ENCODE measurements around the gene CTXN1. TPM values are rescaled to one million over a fixed set of nuclear protein-coding genes. Genes with fewer than 3 reads are reported as not detected.

CTXN1 gene
- total RNA-seq, 4 donors from 2014 or later = 1.4 to 3.0 (median 2.0) TPM

GRCh38 chr19:7970716-7971448, 44.9 kb upstream of the CTXN1 start:
- Histone ChIP-seq H3K9me3 (no peaks in the 10 kb centered on the region), H3K27ac (no peak overlapping the region), H3K36me3 (peaks cover 28 to 41% of the 10 kb centered on the region in 2 donors), H3K27me3 (no peaks in the 10 kb centered on the region), H3K4me3 (replicated peaks in 1 of 3) (no peak overlapping the region), H3K4me1 (peaks cover 0 to 4% of the 10 kb centered on the region in 2 donors)
- 74 to 76% methylated on average over 9 to 12 of the region's 12 CpGs for WGBS, 2 donors
- intact Hi-C loops (cut with DNase I) = no loop called here
- TF ChIP-seq CTCF (IDR thresholded peaks at IDR 0.05) (peak in 5 of 6 experiments; percentile 23 to 79 (median 48)), POLR2A (IDR thresholded peaks at IDR 0.05) (no peak)
- DNase-seq = peak; percentile 17 to 32

- peaks cover 28 to 49% of the 10 kb centered on the region in 2 donors for H3K36me3 ChIP-seq
- H3K4me1 ChIP-seq = no peaks in the 10 kb centered on the region
- TF ChIP-seq POLR2A (IDR thresholded peaks at IDR 0.05) = no peak
- WGBS, 2 donors = 92 to 95% methylated on average over 11 of the region's 11 CpGs
- intact Hi-C loops (cut with DNase I) = no loop called here
- no peak for DNase-seq
- no peak overlapping the region for H3K27ac ChIP-seq
- no peak overlapping the region for H3K4me3 ChIP-seq (replicated peaks in 1 of 3)
- no peaks in the 10 kb centered on the region for H3K9me3 ChIP-seq
- no peaks in the 10 kb centered on the region for H3K27me3 ChIP-seq
These were observed 43.6 kb upstream of the CTXN1 start for GRCh38 chr19:7969555-7969939.

GRCh38 chr19:7968796-7969554, 43.0 kb upstream of the CTXN1 start:
- Histone ChIP-seq H3K4me3 (replicated peaks in 1 of 3) (no peak overlapping the region), H3K27ac (no peak overlapping the region), H3K9me3 (no peaks in the 10 kb centered on the region), H3K36me3 (peaks cover 28 to 55% of the 10 kb centered on the region in 2 donors), H3K4me1 (no peaks in the 10 kb centered on the region), H3K27me3 (no peaks in the 10 kb centered on the region)
- TF ChIP-seq POLR2A (IDR thresholded peaks at IDR 0.05) (no peak), CTCF (IDR thresholded peaks at IDR 0.05) (no peak)
- intact Hi-C loops (cut with DNase I) = no loop called here
- 91 to 96% methylated on average over 19 to 20 of the region's 20 CpGs for WGBS, 2 donors
- DNase-seq = no peak

GRCh38 chr19:7968008-7968795, 42.3 kb upstream of the CTXN1 start:
- Histone ChIP-seq H3K27me3 (no peaks in the 10 kb centered on the region), H3K9me3 (no peaks in the 10 kb centered on the region), H3K36me3 (peaks cover 36 to 55% of the 10 kb centered on the region in 2 donors), H3K27ac (no peak overlapping the region), H3K4me3 (replicated peaks in 1 of 3) (no peak overlapping the region), H3K4me1 (no peaks in the 10 kb centered on the region)
- no peak for TF ChIP-seq POLR2A (IDR thresholded peaks at IDR 0.05)
- TF ChIP-seq CTCF (IDR thresholded peaks at IDR 0.05) = no peak
- 93 to 94% methylated on average over 6 to 15 of the region's 15 CpGs for WGBS, 2 donors
- DNase-seq = no peak
- intact Hi-C loops (cut with DNase I) = no loop called here

DNA sequence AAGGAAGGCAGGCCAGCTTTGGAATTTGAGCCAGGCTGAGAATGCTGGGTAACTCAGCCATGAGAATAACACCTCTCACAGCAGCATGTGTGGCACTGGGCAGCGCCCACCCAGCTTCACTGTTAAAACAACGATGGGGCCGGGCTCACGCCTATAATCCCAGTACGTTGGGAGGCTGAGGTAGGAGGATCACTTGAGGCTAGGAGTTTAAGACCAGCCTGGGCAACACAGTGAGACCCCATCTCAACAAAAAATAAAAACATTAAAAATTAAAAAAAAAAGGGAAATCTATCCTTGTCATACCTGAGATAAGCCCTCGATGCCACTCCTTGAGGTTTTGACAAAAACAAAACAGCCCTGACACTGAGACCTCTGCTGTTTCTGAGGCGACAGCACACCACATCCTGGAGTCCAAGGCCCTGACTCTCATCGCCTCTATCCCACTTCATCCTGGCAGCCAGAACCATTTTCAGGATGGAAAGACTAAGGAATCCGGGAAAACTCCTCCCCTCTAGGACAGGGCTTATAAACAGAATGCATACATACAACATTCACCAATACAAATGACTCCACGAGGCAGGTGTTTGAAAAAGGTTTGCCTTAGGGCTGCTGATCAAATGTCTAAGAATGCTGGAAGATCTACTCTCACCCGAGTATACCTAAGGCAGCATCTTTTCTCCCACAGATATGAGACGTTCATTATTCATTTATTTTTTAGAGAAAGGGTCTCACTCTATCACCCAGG, 40.2 kb upstream of the CTXN1 start:
- intact Hi-C loops (cut with DNase I) = no loop called here
- Histone ChIP-seq H3K27me3 (no peaks in the 10 kb centered on the region), H3K4me1 (no peaks in the 10 kb centered on the region), H3K36me3 (peaks cover 45 to 51% of the 10 kb centered on the region in 2 donors), H3K27ac (no peak overlapping the region), H3K4me3 (replicated peaks in 1 of 3) (no peak overlapping the region), H3K9me3 (no peaks in the 10 kb centered on the region)
- DNase-seq = no peak
- 93 to 95% methylated on average over 12 of the region's 12 CpGs for WGBS, 2 donors
- no peak for TF ChIP-seq POLR2A (IDR thresholded peaks at IDR 0.05)
- no peak for TF ChIP-seq CTCF (IDR thresholded peaks at IDR 0.05)

Data from thyroid gland (tissue), 4 donors.